Dermis microvascular lymphatic vessel endothelial cell (primary cell): ENCODE measurements around the gene SH3BP5. TPM values are rescaled to one million over a fixed set of nuclear protein-coding genes. Genes with fewer than 3 reads are reported as not detected.
A peak's percentile ranks its signal among the peaks of the same experiment; 100 is the strongest.

ENCODE experiments used
- DNase-seq, 2 donors: peaks; one replicate each; pipeline versions ENCODE4 v3.0.0 to v3.0.0-alpha.2; 2010; ENCODE audit warnings: low read depth in 2 of 2
- total RNA-seq: library from RNA; depleted of rRNA; stranded (reverse); fragments of >200 nt; gene quantifications from 2 replicates; pipeline ENCODE4 v1.2.1, GENCODE V29; 2014

Gene SH3BP5
- total RNA-seq, 1 donor from 2014 or later = 53.1 TPM

- peak; percentile 38 to 94 for DNase-seq
Measured at GRCh38 chr3:15300323-15301078, 31.9 kb downstream of the SH3BP5 start.

- no peak for DNase-seq
Measured at GRCh38 chr3:15299036-15299435, 33.4 kb downstream of the SH3BP5 start.

GRCh38 chr3:15298504-15298903 lies 33.9 kb downstream of the SH3BP5 start:
- no peak for DNase-seq

- DNase-seq = no peak
Measured at GRCh38 chr3:15297608-15298350, 34.6 kb downstream of the SH3BP5 start.

- peak; percentile 98 to 100 for DNase-seq
Measured at GRCh38 chr3:15295506-15295905, 36.9 kb downstream of the SH3BP5 start.

- peak; percentile 69 to 79 for DNase-seq
Measured at GRCh38 chr3:15294929-15295328, 37.5 kb downstream of the SH3BP5 start.

GRCh38 chr3:15292765-15293522 lies 39.4 kb downstream of the SH3BP5 start:
- peak in 1 of 2 donors; percentile 30 for DNase-seq

- DNase-seq = peak in 1 of 2 donors; percentile 61
Measured at GRCh38 chr3:15291589-15292541, 40.5 kb downstream of the SH3BP5 start.

- DNase-seq = no peak
Measured at GRCh38 chr3:15290736-15291135, 41.6 kb downstream of the SH3BP5 start.

- no peak for DNase-seq
Measured at GRCh38 chr3:15289661-15290060, 42.7 kb downstream of the SH3BP5 start.

- no peak for DNase-seq
Measured at GRCh38 chr3:15288331-15289035, 43.9 kb downstream of the SH3BP5 start.

- no peak for DNase-seq
Measured at GRCh38 chr3:15287565-15288330, 44.6 kb downstream of the SH3BP5 start.

- DNase-seq = no peak
Measured at GRCh38 chr3:15286022-15286421, 46.4 kb downstream of the SH3BP5 start.

GRCh38 chr3:15284121-15284889 lies 48.1 kb downstream of the SH3BP5 start:
- DNase-seq = peak in 1 of 2 donors; percentile 34

GRCh38 chr3:15283702-15284101 lies 48.7 kb downstream of the SH3BP5 start:
- DNase-seq = no peak

GRCh38 chr3:15281817-15282216 lies 50.6 kb downstream of the SH3BP5 start:
- DNase-seq = no peak

GRCh38 chr3:15280853-15281532 lies 51.4 kb downstream of the SH3BP5 start:
- DNase-seq = no peak
